IPS-18c (cell line): ENCODE measurements around the gene ST6GAL1.

Experiments
- H3K4me3 ChIP-seq: 2 replicates; pipeline ENCODE4 v1.7.0; 2013; ENCODE audit warnings: low read depth, mild to moderate bottlenecking, low read length, moderate library complexity; ENCODE audit not compliant: insufficient read depth
- H3K9me3 ChIP-seq: one replicate; pipeline ENCODE4 v1.6.1; 2013; ENCODE audit warnings: mild to moderate bottlenecking, low read length, moderate library complexity; ENCODE audit not compliant: control insufficient read depth, insufficient read depth

ST6GAL1 gene

GRCh38 chr3:187064210-187065115 lies 134.1 kb downstream of the ST6GAL1 start:
- Histone ChIP-seq H3K4me3 (no peak overlapping the region), H3K9me3 (no peaks in the 10 kb centered on the region)

- H3K9me3 ChIP-seq = no peaks in the 10 kb centered on the region
Observed at GRCh38 chr3:187066228-187066995, 136.1 kb downstream of the ST6GAL1 start.

GRCh38 chr3:187068787-187069186 lies 138.5 kb downstream of the ST6GAL1 start:
- no peaks in the 10 kb centered on the region for H3K9me3 ChIP-seq
- no peak overlapping the region for H3K4me3 ChIP-seq

More at GRCh38 chr3:187066228-187066995, 136.1 kb downstream of the ST6GAL1 start:
- H3K4me3 ChIP-seq = no peak overlapping the region

DNA sequence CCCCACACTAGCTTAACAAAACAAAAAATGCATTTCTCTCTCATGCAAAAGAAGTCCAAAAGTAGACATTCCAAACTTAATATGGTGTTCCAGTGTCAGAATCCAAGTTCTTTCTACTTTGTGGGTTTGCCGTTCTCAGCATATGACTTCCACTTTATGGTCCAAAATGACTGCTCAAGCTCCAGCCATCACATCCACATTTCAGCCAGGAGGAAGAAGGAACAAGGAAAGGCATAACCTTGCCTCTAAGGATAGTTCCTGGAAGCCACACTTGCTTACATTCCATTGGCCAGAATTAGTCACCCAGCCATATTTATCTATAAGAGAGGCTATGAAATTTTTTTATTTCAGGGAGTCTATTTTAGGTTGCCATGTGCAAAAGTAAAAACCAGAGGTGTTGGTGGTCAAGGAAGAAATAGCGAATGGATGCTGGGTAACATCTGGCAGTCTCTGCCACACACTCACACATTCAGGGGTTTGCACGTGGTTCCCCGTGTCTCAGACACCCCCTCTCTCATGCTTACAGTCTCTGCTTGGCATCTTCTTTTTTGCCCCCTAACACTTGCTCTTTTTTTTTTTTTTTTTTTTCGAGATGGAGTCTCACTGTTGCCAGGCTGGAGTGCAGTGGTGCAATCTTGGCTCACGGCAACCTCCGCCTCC lies 139.7 kb downstream of the ST6GAL1 start:
- Histone ChIP-seq H3K4me3 (no peak overlapping the region), H3K9me3 (no peaks in the 10 kb centered on the region)

DNA sequence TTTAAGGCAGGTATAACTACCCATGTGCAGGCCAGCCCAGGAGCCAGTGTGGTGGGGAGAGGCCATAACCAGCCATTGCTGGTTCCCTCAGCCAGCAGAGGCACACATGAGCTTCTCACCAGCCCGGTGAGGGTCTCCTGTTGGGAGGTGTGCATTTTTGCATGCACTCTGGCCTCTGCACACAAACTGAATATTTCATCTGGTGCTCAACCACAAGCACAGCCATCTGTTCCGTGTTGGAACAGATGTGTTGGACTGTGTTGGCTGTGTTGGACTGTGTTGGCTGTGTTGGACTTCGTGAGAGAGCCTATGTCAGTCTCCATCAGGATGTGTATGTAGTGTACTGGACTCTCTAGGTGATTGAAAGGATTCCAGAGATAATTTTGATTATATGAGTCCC lies 141.8 kb downstream of the ST6GAL1 start:
- Histone ChIP-seq H3K9me3 (no peaks in the 10 kb centered on the region), H3K4me3 (no peak overlapping the region)

DNA sequence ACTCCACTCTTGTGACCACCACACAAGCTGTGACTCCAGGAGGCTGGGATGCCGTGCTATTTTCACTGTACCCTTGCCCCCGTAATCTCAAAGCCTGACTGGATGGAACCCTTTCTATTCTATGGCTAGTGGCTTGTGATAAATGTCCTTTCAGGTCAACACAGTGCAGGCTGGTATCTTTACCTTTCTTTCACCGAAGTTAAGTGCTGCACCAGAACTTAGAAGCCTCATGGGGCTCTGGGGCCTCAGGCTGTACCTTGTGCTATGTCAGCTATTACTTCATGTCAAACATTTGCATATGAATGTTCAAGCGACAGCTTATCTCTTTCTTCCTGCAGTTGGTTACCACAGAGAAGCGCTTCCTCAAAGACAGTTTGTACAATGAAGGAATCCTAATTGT lies 142.2 kb downstream of the ST6GAL1 start:
- Histone ChIP-seq H3K9me3 (no peaks in the 10 kb centered on the region), H3K4me3 (no peak overlapping the region)

GRCh38 chr3:187073581-187074098 lies 143.3 kb downstream of the ST6GAL1 start:
- no peak overlapping the region for H3K4me3 ChIP-seq
- H3K9me3 ChIP-seq = no peaks in the 10 kb centered on the region

- Histone ChIP-seq H3K4me3 (no peak overlapping the region), H3K9me3 (no peaks in the 10 kb centered on the region)
Observed at GRCh38 chr3:187074846-187075245, 144.5 kb downstream of the ST6GAL1 start.

DNA sequence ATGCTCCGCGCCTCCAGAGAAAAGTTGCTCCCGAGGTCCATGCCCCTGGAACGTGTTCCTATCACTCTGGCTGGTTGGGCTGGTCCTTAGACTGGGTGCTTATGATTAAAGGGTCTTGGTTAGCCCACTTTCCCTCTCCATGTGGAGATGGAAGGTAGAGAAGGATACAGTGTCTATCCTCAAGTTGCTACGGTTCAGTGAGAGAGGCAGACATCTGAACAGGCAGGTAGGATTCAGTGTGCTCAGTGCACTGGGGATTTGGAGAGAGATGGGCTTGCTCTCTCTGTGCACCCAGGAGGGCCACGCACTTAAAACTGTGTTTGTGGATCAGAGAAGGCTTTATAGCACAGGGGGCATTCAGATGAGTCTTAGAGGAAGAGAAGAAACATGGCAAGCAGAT lies 146.0 kb downstream of the ST6GAL1 start:
- Histone ChIP-seq H3K4me3 (no peak overlapping the region), H3K9me3 (no peaks in the 10 kb centered on the region)

- Histone ChIP-seq H3K9me3 (no peaks in the 10 kb centered on the region), H3K4me3 (no peak overlapping the region)
Observed at GRCh38 chr3:187077085-187077484, 146.8 kb downstream of the ST6GAL1 start.

DNA sequence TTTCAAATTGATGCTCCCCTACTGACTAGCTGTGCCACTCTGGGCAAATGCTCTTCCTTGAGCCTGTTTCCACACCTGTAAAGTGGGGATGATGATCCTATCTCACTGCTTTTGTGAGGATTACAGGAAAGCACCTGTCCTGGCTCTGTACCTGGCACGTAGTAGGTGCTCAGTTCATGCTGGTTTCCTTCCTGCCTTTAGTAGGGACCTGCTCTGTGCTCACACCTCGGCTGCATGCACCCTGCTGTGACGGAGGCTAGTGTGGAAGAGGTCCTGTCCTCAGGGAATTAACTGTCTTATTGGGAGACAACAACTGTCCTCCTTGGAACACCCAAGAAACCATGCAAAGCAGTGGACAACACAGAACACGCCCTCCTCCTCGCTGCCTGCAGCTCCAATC lies 147.2 kb downstream of the ST6GAL1 start:
- Histone ChIP-seq H3K4me3 (no peak overlapping the region), H3K9me3 (no peaks in the 10 kb centered on the region)

DNA sequence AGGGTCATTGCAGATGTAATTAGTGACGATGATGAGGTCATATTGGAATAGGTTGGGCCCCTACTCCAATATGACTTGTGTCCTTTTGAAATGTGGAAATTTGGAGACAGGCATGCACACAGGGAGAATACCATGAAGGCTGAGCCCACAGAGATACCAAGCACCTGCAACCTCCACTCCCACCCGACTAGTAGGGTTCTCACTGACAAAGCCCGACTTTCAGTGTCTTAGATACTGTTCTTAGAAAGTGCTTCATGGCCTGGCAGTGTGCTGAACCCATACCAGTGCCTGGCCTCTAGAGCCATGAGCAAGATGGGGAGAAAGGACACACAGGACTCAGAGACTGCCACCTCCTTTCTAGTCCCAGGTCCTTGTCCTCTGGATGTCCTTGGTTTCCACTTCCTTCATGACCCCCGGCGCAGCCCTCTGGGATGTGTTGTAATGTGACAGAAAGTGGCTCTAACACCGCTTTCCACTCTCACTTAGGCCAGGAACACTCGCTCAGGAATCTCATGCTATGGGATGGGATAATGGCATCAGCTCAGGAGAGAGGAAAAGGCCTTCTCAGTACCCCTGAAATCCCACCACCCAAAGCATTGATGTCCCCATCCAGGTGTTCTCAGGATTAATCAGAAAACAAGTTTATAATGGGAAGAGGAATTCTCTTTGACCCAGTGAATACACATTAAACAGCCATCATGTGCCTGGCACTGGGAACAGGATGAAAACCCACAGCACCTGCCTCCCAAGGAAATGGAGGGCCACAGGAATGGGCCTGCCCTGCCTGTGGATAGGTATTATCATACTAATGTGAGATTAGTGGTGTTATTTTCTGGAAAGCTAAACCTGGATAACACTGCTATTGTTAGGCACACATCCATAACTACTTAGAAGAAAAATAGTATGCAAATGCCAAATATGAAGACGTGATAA lies 149.0 kb downstream of the ST6GAL1 start:
- Histone ChIP-seq H3K4me3 (no peak overlapping the region), H3K9me3 (no peaks in the 10 kb centered on the region)

DNA sequence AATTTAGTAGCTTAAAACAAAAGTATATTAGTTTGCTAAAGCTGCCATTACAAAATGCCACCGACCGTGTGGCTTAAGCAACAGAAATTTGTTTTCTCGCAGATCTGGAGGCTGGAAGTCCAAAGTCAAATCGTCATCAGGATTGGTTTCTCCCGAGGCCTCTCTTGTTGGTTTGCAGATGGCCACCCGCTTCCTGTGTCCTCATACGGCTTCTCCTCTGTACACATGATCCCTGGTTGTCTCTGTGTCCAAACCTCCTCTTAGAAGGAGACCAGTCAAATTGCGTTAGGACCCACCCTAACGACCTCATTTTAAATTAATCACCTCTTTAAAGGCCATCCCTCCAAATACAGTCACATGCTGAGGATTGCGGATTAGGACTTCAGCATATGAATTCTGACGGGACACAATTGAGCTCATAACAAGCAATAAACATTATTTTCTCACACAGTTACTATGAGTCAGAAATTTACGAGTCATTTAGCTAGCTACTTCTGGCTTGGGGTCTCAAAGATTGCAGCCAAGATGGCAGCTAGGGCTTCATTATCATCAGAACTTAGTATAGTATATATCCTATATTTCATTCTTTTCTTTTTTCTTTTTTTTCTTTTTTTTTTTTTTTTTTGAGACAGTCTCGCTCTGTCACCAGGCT lies 150.6 kb downstream of the ST6GAL1 start:
- no peak overlapping the region for H3K4me3 ChIP-seq

DNA sequence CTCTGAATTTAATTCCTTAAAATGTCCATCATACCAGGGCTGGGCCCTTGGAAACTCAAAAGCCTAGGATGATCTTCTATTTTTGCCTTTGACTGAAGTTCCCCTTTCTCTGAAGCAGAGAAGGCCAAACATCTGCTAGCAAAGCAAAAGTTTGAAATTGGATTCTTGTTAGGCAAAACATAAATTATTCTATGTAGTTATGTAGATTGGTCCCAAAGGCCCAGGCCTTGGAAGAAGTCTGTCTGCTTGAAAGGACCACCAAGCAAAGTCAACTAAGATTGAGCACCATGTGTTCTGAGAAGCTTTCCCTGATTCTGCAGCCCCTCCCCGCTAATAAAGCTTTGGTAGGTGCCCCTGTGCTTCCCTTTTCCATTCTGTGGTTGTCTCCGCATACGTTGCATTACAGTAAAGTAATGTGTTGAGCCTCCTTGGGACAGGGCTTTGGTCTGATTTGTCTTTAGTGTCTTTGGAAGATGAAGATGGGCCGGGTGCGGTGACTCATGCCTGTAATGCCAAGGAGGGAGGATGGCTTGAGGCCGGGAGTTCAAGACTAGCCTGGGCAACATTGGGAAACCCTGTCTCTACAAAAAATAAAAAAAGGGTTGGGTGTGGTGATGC lies 152.5 kb downstream of the ST6GAL1 start:
- H3K9me3 ChIP-seq = no peaks in the 10 kb centered on the region
- H3K4me3 ChIP-seq = no peak overlapping the region

More for the DNA sequence above, 150.6 kb downstream of the ST6GAL1 start:
- no peaks in the 10 kb centered on the region for H3K9me3 ChIP-seq

GRCh38 chr3:187084126-187084525 lies 153.8 kb downstream of the ST6GAL1 start:
- no peak overlapping the region for H3K4me3 ChIP-seq
- H3K9me3 ChIP-seq = no peaks in the 10 kb centered on the region

DNA sequence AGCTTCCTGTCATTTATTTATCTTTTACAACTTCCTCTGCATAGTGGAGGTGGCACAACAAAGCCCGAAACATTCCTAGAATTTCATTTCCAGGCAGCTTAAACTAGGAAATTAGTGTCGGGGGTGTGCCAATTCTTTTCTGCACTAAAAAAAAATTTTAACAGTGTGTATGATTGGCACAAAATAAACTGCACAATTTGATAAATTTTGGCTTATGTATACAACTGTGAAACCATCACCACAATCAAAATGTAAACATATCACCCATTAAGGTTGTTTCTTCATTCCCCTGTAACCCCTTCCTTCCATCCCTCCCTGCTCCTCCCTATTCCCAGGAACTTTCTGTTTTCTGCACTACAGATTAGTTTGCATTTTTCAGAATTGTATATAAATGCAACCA lies 154.3 kb downstream of the ST6GAL1 start:
- no peak overlapping the region for H3K4me3 ChIP-seq
- H3K9me3 ChIP-seq = no peaks in the 10 kb centered on the region
